Left lung (tissue), 10 donors: ENCODE results near the gene ARMC8. TPM values are rescaled to one million over a fixed set of nuclear protein-coding genes. Genes with fewer than 3 reads are reported as not detected.

Experiments
- ATAC-seq: fragments of 200-7000 bp; cut with Tn5 transposase; one replicate; pipeline ENCODE4 v1.9.1; 2020; ENCODE audit warnings: moderate library complexity
- DNase-seq, 4 donors: peaks; one replicate each; pipeline ENCODE4 v3.0.0-alpha.2; 2013 to 2020
- H3K27ac ChIP-seq, 2 donors: fragments of 200-600 bp; sonication (generic) in 1 of 2; one replicate each; pipeline versions ENCODE4 v1.5.0 to v1.8.0; 2020 to 2021
- H3K27me3 ChIP-seq, 2 donors: fragments of 200-600 bp; sonication (generic) in 1 of 2; one replicate each; pipeline versions ENCODE4 v1.5.0 to v1.8.0; 2020 to 2021
- H3K36me3 ChIP-seq, 2 donors: fragments of 200-600 bp; sonication (generic) in 1 of 2; one replicate each; pipeline versions ENCODE4 v1.5.0 to v1.8.0; 2020 to 2021
- H3K4me1 ChIP-seq, 2 donors: fragments of 200-600 bp; one replicate each; pipeline ENCODE4 v1.8.0; 2021
- H3K4me3 ChIP-seq, 2 donors: fragments of 200-600 bp; sonication (generic) in 1 of 2; one replicate each; pipeline versions ENCODE4 v1.5.0 to v1.8.0; 2020 to 2021; ENCODE audit warnings: mild to moderate bottlenecking in 1 of 2
- H3K9me3 ChIP-seq, 2 donors: fragments of 200-600 bp; sonication (generic) in 1 of 2; one replicate each; pipeline versions ENCODE4 v1.5.0 to v1.8.0; 2020 to 2021
- CTCF ChIP-seq, 2 donors: fragments of 200-600 bp; sonication (generic) in 1 of 2; IDR thresholded peaks; one replicate each; pipeline versions ENCODE4 v1.5.0 to v1.8.0; 2021; ENCODE audit warnings: antibody characterized with exemption in 2 of 2
- intact Hi-C, 2 donors: fragments of 100-400 bp; cut with DNase I; formaldehyde crosslinking; loops; one replicate each; pipeline versions ENCODE4 v1.11.2 to v1.14.2; 2022
- polyA plus RNA-seq, 6 donors: library from polyadenylated mRNA; unstranded; fragments of 120-200 nt; gene quantifications; one replicate each; pipeline ENCODE4 v1.2.1, GENCODE V29; 2013; ENCODE audit not compliant: insufficient read length in 6 of 6
- total RNA-seq, 2 donors: library from RNA; stranded (reverse); fragmentation: NEBNext Ultra II Directional; extraction: Animal tissue kit (Norgen Biotek cat#: 25700); gene quantifications; one replicate each; pipeline ENCODE4 v1.2.1, GENCODE V29; 2021
- donor health status: DM: no; HTN: yes; CAD: no.
- donor health status: DM: no; HTN: no; CAD: no.

Gene ARMC8
- total and polyA plus RNA-seq, 8 donors, result 37.1 to 56.4 (median 50.6) TPM

DNA sequence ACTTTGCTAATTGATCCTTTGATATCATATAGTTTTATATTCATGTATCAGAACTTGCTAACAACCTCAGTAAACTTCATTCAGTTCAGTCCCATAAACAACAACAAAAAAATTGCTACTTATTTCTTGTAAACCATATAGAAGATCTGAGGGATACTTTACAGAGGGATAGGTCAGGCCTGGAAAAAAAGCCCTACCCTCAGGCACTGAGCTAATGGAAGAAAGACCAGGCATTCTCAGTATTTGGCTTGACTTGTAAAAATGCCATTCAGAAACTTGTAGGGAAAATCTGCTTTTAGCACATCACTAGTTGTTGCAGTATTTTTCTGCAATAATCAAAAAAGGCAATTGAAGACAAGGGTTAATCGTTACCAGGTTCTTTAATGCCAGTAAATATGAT is 33.1 kb downstream of the ARMC8 start:
- no peak for TF ChIP-seq CTCF (IDR thresholded peaks at IDR 0.05)
- ATAC-seq (no peak), DNase-seq (no peak)
- H3K9me3 ChIP-seq, result no peaks in the 10 kb centered on the region
- no peak overlapping the region for H3K4me3 ChIP-seq
- peaks cover 0 to 47% of the 10 kb centered on the region in 2 donors for H3K4me1 ChIP-seq
- intact Hi-C loops, result no loop called here
- peaks cover 0 to 39% of the 10 kb centered on the region in 2 donors for H3K36me3 ChIP-seq
- no peak overlapping the region for H3K27ac ChIP-seq
- no peaks in the 10 kb centered on the region for H3K27me3 ChIP-seq

DNA sequence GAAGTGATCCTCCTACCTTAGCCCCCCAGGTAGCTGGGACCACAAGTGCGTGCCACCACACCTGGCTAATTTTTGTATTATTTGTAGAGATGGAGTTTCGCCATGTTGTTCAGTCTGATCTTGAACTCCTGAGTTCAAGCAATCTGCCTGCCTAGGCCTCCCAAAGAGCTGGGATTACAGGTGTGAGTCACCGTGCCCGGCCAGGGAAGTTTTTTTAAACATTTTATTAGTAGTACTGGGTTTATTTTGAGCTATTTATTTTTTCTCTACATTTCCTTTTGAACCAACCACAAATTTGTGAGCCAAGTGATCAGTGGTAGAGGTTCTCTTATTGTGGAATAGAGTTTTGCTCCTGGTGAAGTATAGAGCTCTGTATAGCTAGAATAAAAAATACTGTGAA is 33.7 kb downstream of the ARMC8 start:
- Histone ChIP-seq H3K4me1 (peaks cover 0 to 47% of the 10 kb centered on the region in 2 donors), H3K9me3 (no peaks in the 10 kb centered on the region), H3K36me3 (peaks cover 0 to 39% of the 10 kb centered on the region in 2 donors), H3K27me3 (no peaks in the 10 kb centered on the region), H3K4me3 (no peak overlapping the region), H3K27ac (no peak overlapping the region)
- ATAC-seq (no peak), DNase-seq (no peak)
- intact Hi-C loops, result no loop called here
- no peak for TF ChIP-seq CTCF (IDR thresholded peaks at IDR 0.05)

DNA sequence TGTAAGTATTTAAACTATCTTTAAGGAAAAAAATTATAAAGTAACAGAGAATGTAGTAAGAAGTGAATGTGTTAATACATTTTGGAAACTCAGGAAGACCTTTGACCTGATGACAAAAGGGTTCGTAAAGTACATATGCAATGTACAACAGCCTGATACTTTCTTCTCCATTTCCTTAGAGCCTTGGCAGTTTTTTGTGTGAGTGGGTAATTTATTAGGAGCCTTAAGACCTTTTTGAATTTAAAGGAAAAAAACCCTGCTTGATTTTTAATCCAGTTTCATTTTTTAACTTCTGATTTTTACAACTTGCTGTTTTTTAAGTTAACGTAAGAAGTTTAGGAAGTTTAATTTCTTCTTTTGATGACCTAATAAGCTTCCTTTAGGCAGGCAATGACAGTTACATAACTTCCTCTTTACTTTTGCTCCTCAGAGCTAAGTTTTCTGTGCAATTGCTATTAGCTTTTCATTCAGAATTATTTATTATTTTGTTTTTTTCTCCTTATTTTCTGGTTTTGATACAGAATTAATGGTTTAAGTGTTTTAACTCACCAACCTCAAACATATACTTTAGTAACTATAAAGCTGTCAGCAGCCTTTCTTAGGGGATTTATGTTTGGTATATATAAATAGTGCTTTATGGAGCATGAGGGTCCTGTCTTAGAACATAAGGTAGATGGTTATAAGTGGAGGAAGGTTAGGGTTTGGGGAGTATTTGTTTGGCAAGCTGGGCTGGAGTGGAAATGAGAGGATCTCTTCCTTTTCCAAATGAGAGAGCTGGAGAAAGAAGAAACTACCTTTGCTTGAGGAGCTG is 35.2 kb downstream of the ARMC8 start:
- no peak for ATAC-seq
- Histone ChIP-seq H3K4me1 (peaks cover 0 to 47% of the 10 kb centered on the region in 2 donors), H3K4me3 (no peak overlapping the region), H3K36me3 (peaks cover 0 to 42% of the 10 kb centered on the region in 2 donors), H3K27me3 (no peaks in the 10 kb centered on the region), H3K27ac (peak overlapping the region in 1 of 2 donors; percentile 81), H3K9me3 (no peaks in the 10 kb centered on the region)
- no peak for TF ChIP-seq CTCF (IDR thresholded peaks at IDR 0.05)
- no peak for DNase-seq
- intact Hi-C loops, result no loop called here

DNA sequence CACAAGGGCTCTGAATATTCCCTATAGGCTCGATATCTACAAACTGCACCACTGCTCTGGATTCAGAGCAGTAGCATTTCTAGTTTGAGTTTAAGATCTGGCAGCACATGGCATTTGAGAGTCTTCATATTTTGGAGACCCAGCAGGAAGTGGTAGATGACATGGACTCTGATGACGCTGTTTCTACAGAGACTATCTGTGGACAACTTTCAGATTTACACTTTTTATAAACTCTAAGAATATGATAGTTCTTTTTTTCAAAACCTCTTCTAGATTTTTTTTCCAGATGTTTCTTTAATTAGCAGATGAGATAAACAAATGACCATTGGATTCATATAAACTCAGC is 35.8 kb downstream of the ARMC8 start:
- intact Hi-C loops, result no loop called here
- Histone ChIP-seq H3K9me3 (no peaks in the 10 kb centered on the region), H3K4me3 (no peak overlapping the region), H3K36me3 (peaks cover 0 to 48% of the 10 kb centered on the region in 2 donors), H3K4me1 (peaks cover 0 to 47% of the 10 kb centered on the region in 2 donors), H3K27me3 (no peaks in the 10 kb centered on the region), H3K27ac (peak overlapping the region in 1 of 2 donors; percentile 81)
- no peak for TF ChIP-seq CTCF (IDR thresholded peaks at IDR 0.05)
- no peak for DNase-seq
- ATAC-seq, result no peak

DNA sequence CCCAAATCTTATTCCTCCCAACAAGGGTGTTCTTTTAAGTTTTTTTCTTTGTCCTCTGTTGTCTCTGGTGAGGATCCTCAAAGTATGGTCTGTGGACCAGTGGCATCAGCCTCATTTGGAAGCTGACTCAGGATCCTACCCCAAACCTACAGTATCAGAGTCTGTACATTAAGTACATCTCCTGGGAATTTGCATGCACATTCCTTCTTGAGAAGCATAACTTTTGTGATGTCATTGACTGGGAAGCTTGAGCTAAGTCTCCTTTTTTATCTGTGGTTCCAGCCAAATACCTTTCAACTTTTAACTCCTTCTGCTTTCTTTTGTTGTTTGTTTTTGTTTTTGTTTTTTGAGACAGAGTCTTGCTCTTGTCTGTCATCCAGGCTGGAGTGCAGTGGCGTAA is 40.5 kb downstream of the ARMC8 start:
- intact Hi-C loops, result no loop called here
- DNase-seq, result no peak

More for the DNA sequence above, 40.5 kb downstream of the ARMC8 start:
- no peak overlapping the region for H3K4me3 ChIP-seq
- ATAC-seq, result no peak
- peaks cover 0 to 88% of the 10 kb centered on the region in 2 donors for H3K36me3 ChIP-seq
- no peaks in the 10 kb centered on the region for H3K9me3 ChIP-seq
- H3K4me1 ChIP-seq, result peaks cover 0 to 10% of the 10 kb centered on the region in 2 donors
- H3K27ac ChIP-seq, result no peak overlapping the region
- no peaks in the 10 kb centered on the region for H3K27me3 ChIP-seq
- no peak for TF ChIP-seq CTCF (IDR thresholded peaks at IDR 0.05)
